Tibial nerve (tissue), 4 donors: ENCODE data around the gene SEC22C.

Experiments used
- EP300 ChIP-seq, 2 donors: sonication (generic); formaldehyde crosslinking; IDR thresholded peaks; one replicate each; pipeline ENCODE4 v1.6.1; 2017; ENCODE audit warnings: antibody characterized with exemption in 2 of 2, mild to moderate bottlenecking in 1 of 2
- POLR2A ChIP-seq, 2 donors: fragments of 450-650 bp; IDR thresholded peaks; one replicate each; pipeline ENCODE4 v1.6.1; 2017; ENCODE audit warnings: antibody characterized with exemption in 2 of 2, mild to moderate bottlenecking in 2 of 2, moderate library complexity in 2 of 2
- TF ChIP-seq, protein P1 (sequence below), 5 experiments: fragments of 200-600 bp in 3 of 5; fragments of 450-650 bp in 2 of 5; sonication (generic) in 3 of 5; IDR thresholded peaks; one replicate each; pipeline ENCODE4 v1.5.1; 2016 to 2019; ENCODE audit warnings: antibody characterized with exemption in 5 of 5, mild to moderate bottlenecking in 3 of 5, moderate library complexity in 2 of 5

GRCh38 chr3:42608581-42608980 is 26.8 kb upstream of the SEC22C start:
- TF ChIP-seq, protein P1, sequence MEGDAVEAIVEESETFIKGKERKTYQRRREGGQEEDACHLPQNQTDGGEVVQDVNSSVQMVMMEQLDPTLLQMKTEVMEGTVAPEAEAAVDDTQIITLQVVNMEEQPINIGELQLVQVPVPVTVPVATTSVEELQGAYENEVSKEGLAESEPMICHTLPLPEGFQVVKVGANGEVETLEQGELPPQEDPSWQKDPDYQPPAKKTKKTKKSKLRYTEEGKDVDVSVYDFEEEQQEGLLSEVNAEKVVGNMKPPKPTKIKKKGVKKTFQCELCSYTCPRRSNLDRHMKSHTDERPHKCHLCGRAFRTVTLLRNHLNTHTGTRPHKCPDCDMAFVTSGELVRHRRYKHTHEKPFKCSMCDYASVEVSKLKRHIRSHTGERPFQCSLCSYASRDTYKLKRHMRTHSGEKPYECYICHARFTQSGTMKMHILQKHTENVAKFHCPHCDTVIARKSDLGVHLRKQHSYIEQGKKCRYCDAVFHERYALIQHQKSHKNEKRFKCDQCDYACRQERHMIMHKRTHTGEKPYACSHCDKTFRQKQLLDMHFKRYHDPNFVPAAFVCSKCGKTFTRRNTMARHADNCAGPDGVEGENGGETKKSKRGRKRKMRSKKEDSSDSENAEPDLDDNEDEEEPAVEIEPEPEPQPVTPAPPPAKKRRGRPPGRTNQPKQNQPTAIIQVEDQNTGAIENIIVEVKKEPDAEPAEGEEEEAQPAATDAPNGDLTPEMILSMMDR (IDR thresholded peaks at IDR 0.05) = no peak
- no peak for TF ChIP-seq POLR2A (IDR thresholded peaks at IDR 0.05)
- TF ChIP-seq EP300 (IDR thresholded peaks at IDR 0.05) = no peak
